ENCODE measurements around the gene BICRA.
"Not testable (repeated sequence)": the region's sequence is repeated elsewhere in the genome, so short reads cannot be mapped to it uniquely, and the experiment has no call there.

Gene BICRA

DNA sequence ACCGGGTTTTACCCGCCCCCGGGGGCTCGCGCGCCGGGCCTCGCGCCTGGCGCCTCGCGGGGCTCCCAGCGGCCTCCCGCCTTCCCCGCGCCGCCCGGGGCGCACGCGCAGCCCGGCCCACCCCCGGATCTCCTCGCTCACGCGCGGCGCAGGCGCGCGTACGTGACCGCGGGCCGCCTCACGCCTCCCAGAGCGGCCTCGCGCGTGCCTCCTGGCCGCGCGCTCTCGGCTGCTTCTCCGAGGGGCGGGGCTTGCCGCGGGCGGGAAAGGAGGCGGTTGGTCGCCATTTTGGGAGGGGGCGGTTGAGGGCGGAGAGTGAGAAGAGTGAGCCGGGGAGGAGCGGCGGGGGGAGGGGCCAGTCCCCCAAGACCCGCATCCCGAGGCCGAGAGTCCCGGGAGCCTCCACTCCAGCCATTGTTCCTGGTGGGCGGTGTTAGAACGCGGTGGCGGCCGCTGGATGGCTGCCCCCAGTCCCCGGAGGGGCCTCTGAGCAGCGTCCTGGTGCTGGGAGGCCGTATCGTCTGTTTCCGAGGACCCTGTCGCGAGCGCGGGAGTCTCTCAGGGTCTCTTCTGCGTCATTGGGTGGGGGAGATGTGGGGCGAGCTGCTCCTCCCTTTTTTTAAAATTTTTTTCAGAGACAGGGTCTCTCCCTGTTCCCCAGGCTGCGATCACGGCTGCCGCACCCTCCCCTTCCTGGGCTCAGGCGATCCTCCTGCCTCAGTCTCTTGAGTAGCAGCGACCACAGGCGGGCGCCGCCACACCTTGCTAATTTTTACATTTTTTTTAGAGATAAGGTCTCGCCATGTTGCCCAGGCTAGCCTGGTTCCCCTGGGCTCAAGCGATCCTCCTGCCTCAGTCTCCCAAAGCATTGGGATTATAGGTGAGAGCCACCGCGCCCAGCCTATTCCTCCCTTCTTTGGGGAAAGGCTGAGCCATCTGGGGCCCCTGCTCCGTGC, 35.6 kb upstream of the BICRA start, which contains the start of gene ZNF541:
Gene ZNF541 (minus strand): TSS at position 78 of the 956 bp plus-strand sequence. CDS start 17,292 bp downstream, outside the sequence.
- POLR2A ChIA-PET: no interaction called here
- CTCF ChIA-PET: no interaction called here
- no peak for DNase-seq (ENCODE audit: extremely low spot score)
- TF ChIP-seq, protein P1, sequence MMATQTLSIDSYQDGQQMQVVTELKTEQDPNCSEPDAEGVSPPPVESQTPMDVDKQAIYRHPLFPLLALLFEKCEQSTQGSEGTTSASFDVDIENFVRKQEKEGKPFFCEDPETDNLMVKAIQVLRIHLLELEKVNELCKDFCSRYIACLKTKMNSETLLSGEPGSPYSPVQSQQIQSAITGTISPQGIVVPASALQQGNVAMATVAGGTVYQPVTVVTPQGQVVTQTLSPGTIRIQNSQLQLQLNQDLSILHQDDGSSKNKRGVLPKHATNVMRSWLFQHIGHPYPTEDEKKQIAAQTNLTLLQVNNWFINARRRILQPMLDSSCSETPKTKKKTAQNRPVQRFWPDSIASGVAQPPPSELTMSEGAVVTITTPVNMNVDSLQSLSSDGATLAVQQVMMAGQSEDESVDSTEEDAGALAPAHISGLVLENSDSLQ (IDR thresholded peaks at IDR 0.05): no peak
- TF ChIP-seq L3MBTL2 (conservative IDR thresholded peaks at IDR 0.05) (no peak), BHLHE40 (IDR thresholded peaks at IDR 0.05; ENCODE audit: borderline replicate concordance) (no peak), ARNT (IDR thresholded peaks at IDR 0.05) (no peak), SP1 (IDR thresholded peaks at IDR 0.05) (no peak), TARDBP (IDR thresholded peaks at IDR 0.05) (no peak), ZNF384 (IDR thresholded peaks at IDR 0.05) (no peak), FOXK2 (IDR thresholded peaks at IDR 0.05) (no peak), FOXM1 (IDR thresholded peaks at IDR 0.05; ENCODE audit: borderline replicate concordance) (no peak), FOXA1 (IDR thresholded peaks at IDR 0.05) (no peak), LEF1 (IDR thresholded peaks at IDR 0.05; ENCODE audit: borderline replicate concordance) (no peak), HDGF (IDR thresholded peaks at IDR 0.05; ENCODE audit: borderline replicate concordance) (no peak), SUZ12 (IDR thresholded peaks at IDR 0.05) (no peak), NFRKB (IDR thresholded peaks at IDR 0.05) (no peak), CTBP1 (IDR thresholded peaks at IDR 0.05; ENCODE audit: borderline replicate concordance) (no peak), ELF4 (IDR thresholded peaks at IDR 0.05) (no peak)

DNA sequence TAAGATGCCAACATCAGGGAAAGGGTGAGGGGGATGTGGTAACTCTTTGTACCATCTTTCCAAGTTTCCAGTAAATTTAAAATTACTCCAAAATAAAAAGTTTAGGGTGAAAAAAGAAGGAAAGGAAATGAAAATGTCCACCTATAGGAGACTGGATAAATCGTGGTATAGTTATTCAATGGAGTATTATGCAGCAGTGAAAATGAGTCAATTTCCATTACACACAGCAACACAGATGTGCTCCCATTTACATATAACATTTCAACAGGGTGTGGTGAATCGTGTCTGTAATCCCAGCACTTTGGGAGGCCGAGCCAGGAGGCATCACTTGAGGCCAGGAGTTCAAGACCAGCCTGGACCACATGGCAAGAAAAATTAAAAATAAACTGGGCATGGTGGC, 28.5 kb upstream of the BICRA start:
- DNase-seq (ENCODE audit: extremely low spot score): no peak
- TF ChIP-seq FOXK2 (IDR thresholded peaks at IDR 0.05): no peak
- TF ChIP-seq SUZ12 (IDR thresholded peaks at IDR 0.05): no peak
- no peak for TF ChIP-seq L3MBTL2 (conservative IDR thresholded peaks at IDR 0.05)
- no peak for TF ChIP-seq ELF4 (IDR thresholded peaks at IDR 0.05)
- TF ChIP-seq FOXA1 (IDR thresholded peaks at IDR 0.05): no peak
- no peak for TF ChIP-seq FOXM1 (IDR thresholded peaks at IDR 0.05; ENCODE audit: borderline replicate concordance)
- TF ChIP-seq SP1 (IDR thresholded peaks at IDR 0.05): no peak
- TF ChIP-seq ZNF384 (IDR thresholded peaks at IDR 0.05): no peak
- TF ChIP-seq, protein P1 (IDR thresholded peaks at IDR 0.05): no peak
- no peak for TF ChIP-seq TARDBP (IDR thresholded peaks at IDR 0.05)
- TF ChIP-seq LEF1 (IDR thresholded peaks at IDR 0.05; ENCODE audit: borderline replicate concordance): no peak
- no peak for TF ChIP-seq NFRKB (IDR thresholded peaks at IDR 0.05)
- TF ChIP-seq BHLHE40 (IDR thresholded peaks at IDR 0.05; ENCODE audit: borderline replicate concordance): no peak
- CTCF ChIA-PET: no interaction called here
- POLR2A ChIA-PET: no interaction called here

DNA sequence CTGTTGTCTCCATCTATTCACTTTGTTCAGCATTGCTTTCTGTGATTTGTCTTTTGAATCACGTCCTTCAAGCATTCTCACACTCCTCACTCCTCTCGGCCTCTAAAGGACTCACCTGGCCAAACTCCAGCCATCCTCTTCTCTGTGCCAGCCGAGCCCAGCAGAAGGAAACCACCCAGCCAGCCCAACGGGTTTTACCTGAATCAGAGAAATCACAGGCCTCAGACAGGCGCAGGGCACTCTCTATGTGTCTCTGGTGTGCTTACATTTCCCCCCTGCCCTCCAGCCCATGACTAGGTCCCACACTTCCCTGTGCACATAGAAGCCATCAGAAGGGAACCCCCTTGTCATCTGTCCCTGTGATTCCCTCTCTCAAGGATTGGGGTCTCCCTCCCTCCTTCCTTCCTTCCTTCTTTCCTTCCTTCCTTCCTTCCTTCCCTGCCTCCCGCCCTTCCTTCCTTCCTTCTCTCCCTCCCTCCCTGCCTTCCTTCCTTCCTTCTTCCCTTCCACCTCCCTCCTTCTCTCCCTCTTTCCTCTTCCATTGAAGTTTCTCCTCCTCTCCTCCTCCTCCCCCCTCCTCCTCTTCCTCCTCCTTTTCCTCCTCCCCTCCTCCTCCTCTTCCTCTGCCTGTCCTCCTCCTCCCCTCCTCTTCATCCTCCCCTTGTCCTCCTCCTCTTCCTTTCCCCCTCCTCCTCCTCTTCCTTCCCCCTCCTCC, 27.2 kb upstream of the BICRA start:
- no peak for DNase-seq (ENCODE audit: extremely low spot score)
- TF ChIP-seq L3MBTL2 (conservative IDR thresholded peaks at IDR 0.05) (no peak), FOXA1 (IDR thresholded peaks at IDR 0.05) (no peak), ARNT (IDR thresholded peaks at IDR 0.05) (no peak), FOXM1 (IDR thresholded peaks at IDR 0.05; ENCODE audit: borderline replicate concordance) (no peak), TARDBP (IDR thresholded peaks at IDR 0.05) (no peak), NFRKB (IDR thresholded peaks at IDR 0.05) (no peak), BHLHE40 (IDR thresholded peaks at IDR 0.05; ENCODE audit: borderline replicate concordance) (no peak), FOXK2 (IDR thresholded peaks at IDR 0.05) (no peak), ELF4 (IDR thresholded peaks at IDR 0.05) (no peak), HDGF (IDR thresholded peaks at IDR 0.05; ENCODE audit: borderline replicate concordance) (no peak), CTBP1 (IDR thresholded peaks at IDR 0.05; ENCODE audit: borderline replicate concordance) (no peak)
- TF ChIP-seq, protein P1 (IDR thresholded peaks at IDR 0.05): no peak
- CTCF ChIA-PET: no interaction called here
- POLR2A ChIA-PET: no interaction called here

DNA sequence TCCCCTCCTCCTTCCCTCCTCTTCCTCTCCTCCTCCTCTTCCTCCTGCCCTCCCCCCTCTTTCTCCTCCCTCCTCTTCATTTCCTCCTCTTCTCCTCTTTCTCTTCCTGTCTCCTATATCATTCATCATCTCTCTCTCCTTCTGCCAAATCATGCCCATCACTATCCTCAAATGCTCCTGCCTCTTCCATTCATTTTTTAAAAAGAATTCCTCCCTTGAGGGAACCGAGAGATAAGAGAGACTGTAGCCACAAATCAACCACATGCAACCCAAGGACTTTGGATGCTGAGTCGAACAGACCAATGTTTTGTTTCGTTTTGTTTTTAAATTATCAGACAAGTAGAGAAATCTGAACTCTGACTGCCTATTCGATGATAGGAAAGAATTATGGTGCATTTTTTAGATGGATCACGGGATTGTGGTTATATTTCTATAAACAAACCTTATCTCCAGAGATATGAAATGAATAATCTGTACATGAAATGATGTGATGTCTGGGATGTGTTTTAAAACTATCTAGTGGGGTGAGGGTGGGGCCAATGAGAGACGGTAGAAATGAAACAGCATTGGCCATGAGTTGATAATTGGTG, 26.5 kb upstream of the BICRA start:
- TF ChIP-seq SUZ12 (IDR thresholded peaks at IDR 0.05): no peak
- TF ChIP-seq ELF4 (IDR thresholded peaks at IDR 0.05): no peak
- no peak for TF ChIP-seq BHLHE40 (IDR thresholded peaks at IDR 0.05; ENCODE audit: borderline replicate concordance)
- TF ChIP-seq ZNF384 (IDR thresholded peaks at IDR 0.05): no peak
- TF ChIP-seq FOXM1 (IDR thresholded peaks at IDR 0.05; ENCODE audit: borderline replicate concordance): no peak
- no peak for TF ChIP-seq LEF1 (IDR thresholded peaks at IDR 0.05; ENCODE audit: borderline replicate concordance)
- no peak for TF ChIP-seq FOXA1 (IDR thresholded peaks at IDR 0.05)
- TF ChIP-seq, protein P1 (IDR thresholded peaks at IDR 0.05): no peak
- no peak for TF ChIP-seq CTBP1 (IDR thresholded peaks at IDR 0.05; ENCODE audit: borderline replicate concordance)
- no peak for TF ChIP-seq FOXK2 (IDR thresholded peaks at IDR 0.05)
- no peak for TF ChIP-seq L3MBTL2 (conservative IDR thresholded peaks at IDR 0.05)
- no peak for TF ChIP-seq ARNT (IDR thresholded peaks at IDR 0.05)
- no peak for TF ChIP-seq NFRKB (IDR thresholded peaks at IDR 0.05)
- TF ChIP-seq TARDBP (IDR thresholded peaks at IDR 0.05): no peak
- TF ChIP-seq SP1 (IDR thresholded peaks at IDR 0.05): no peak
- CTCF ChIA-PET: no interaction called here
- no peak for DNase-seq (ENCODE audit: extremely low spot score)
- POLR2A ChIA-PET: no interaction called here

DNA sequence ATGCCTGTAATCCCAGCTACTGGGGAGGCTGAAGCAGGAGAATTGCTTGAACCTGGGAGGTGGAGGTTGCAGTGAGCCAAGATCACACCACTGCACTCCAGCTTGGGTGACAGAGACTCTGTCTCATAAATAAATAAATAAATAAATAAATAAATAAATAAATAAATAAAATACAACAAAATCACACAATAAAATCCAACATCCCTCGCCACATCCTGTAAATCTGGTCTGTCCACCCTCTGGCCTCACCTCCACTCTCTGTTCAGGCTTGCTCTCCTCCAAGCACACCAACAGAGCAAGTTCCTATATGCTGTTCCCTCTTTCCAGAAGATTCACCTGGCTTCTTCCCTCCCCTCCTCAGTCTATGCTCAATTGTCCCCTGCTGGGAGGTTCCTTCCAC, 25.8 kb upstream of the BICRA start:
- CTCF ChIA-PET: interaction anchor here (0.6 to 0.7 kb wide), 2 partner anchors 9 to 27 kb away, joined by 4 to 7 read pairs; no protein-coding TSS in a partner anchor
- DNase-seq (ENCODE audit: extremely low spot score); POLR2A ChIA-PET: not testable (repeated sequence)
